Cardiac muscle cell (in vitro differentiated cells and primary cell): Measurements from ENCODE around the gene C2CD4D. TPM values are rescaled to one million over a fixed set of nuclear protein-coding genes. Genes with fewer than 3 reads are reported as not detected.
A peak's percentile ranks its signal among the peaks of the same experiment; 100 is the strongest.
"Not testable (repeated sequence)": the region's sequence is repeated elsewhere in the genome, so short reads cannot be mapped to it uniquely, and the experiment has no call there.

Source experiments
- DNase-seq, 2 donors: peaks; one replicate each; pipeline versions ENCODE4 v3.0.0 to v3.0.0-alpha.2; 2010 to 2017; ENCODE audit warnings: low read depth in 1 of 2, low spot score in 1 of 2
- H3K27ac ChIP-seq: fragments of 200-600 bp; sonication (generic); 2 replicates; pipeline ENCODE4 v1.5.1; 2016
- H3K27me3 ChIP-seq: fragments of 200-600 bp; sonication (generic); 2 replicates; pipeline ENCODE4 v1.6.0; 2016; ENCODE audit warnings: control low read depth
- H3K36me3 ChIP-seq: fragments of 200-600 bp; sonication (generic); 2 replicates; pipeline ENCODE4 v1.5.1; 2016; ENCODE audit warnings: control low read depth
- H3K4me1 ChIP-seq: fragments of 200-600 bp; sonication (generic); 2 replicates; pipeline ENCODE4 v1.8.1; 2017; ENCODE audit warnings: low read depth, mild to moderate bottlenecking, mixed run types
- H3K4me3 ChIP-seq: fragments of 200-600 bp; sonication (generic); 2 replicates; pipeline ENCODE4 v1.5.1; 2016; ENCODE audit warnings: mild to moderate bottlenecking
- H3K9me3 ChIP-seq: fragments of 200-600 bp; sonication (generic); 2 replicates; pipeline ENCODE4 v1.5.1; 2017; ENCODE audit warnings: low read depth, mild to moderate bottlenecking, control low read depth
- polyA plus RNA-seq: library from polyadenylated mRNA; unstranded; fragments of >200 nt; fragmentation: Nextera tagmentation; extraction: Ambion mirVana; gene quantifications from 2 replicates; pipeline ENCODE4 v1.2.1, GENCODE V29; 2016
- total RNA-seq: library from RNA; depleted of rRNA; stranded (reverse); fragments of >200 nt; gene quantifications from 2 replicates; pipeline ENCODE4 v1.2.3, GENCODE V29; 2016
- TF ChIP-seq, protein P1 (sequence below): IDR thresholded peaks from 2 replicates; pipeline ENCODE4 v1.5.1; 2012; ENCODE audit warnings: low read depth, mild to moderate bottlenecking, low read length

Gene C2CD4D
- total RNA-seq: not detected in 2 replicates
- polyA plus RNA-seq: 0.41 and 0.44 TPM in 2 replicates

DNA sequence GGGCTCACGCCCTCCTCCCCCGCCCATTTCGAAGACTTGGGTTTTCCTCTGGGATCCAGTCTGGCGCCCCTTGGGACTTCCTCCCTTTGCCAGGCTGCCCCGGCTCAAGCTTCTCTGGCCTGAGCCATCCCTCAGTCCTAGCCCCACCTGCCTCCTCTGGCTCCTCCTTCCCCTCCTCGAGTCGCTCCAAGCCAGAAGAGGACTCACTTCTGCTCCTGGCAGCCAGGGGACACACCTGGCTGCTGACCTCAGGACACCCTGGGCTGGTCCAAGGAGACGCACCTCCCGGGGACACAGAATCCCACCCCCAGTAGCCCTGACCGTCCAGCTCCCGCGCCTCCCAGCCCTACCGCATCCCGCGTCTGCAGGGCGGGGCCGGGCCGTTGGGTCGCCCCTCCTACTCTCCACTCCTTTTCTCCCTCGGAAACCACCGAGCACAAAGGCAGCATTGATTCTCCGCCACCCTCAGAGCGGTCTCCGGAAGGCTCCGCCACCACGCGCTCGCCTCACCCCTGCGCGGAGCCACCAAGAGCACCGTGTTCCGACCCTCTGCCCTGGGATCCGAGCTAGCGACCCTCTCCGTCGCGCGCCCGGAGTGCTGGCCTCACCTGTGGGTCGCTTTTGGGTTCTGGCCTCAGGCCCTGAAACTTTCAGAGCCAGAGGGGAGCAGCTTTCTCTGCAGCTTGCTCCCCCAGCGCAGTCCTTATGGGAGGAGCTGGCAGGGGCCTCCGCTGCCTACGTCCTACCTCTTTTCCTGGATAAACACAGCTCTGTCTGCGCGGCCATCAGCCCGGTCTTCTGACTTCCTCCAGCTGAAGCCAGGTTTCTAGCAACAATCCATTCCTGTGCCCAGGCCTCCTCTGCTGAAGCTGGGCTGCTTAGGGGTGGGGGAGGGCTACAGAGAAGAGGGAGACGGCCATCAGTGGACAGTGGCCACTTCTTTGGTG lies at the start of gene C2CD4D:
Gene C2CD4D (minus strand): TSS at position 364 of the 947 bp plus-strand sequence. CDS start 831 bp downstream, outside the sequence.
- TF ChIP-seq, protein P1, sequence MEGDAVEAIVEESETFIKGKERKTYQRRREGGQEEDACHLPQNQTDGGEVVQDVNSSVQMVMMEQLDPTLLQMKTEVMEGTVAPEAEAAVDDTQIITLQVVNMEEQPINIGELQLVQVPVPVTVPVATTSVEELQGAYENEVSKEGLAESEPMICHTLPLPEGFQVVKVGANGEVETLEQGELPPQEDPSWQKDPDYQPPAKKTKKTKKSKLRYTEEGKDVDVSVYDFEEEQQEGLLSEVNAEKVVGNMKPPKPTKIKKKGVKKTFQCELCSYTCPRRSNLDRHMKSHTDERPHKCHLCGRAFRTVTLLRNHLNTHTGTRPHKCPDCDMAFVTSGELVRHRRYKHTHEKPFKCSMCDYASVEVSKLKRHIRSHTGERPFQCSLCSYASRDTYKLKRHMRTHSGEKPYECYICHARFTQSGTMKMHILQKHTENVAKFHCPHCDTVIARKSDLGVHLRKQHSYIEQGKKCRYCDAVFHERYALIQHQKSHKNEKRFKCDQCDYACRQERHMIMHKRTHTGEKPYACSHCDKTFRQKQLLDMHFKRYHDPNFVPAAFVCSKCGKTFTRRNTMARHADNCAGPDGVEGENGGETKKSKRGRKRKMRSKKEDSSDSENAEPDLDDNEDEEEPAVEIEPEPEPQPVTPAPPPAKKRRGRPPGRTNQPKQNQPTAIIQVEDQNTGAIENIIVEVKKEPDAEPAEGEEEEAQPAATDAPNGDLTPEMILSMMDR: no peak
- H3K4me1 ChIP-seq: no peaks in the 10 kb centered on the region
- H3K27ac ChIP-seq: no peak within 1 kb of the TSS
- H3K36me3 ChIP-seq: no peaks in the 10 kb centered on the region
- peaks cover 59% of the 10 kb centered on the region for H3K27me3 ChIP-seq
- H3K4me3 ChIP-seq: peak within 1 kb of the TSS; percentile 30
- H3K9me3 ChIP-seq: no peaks in the 10 kb centered on the region
- DNase-seq: peak; percentile 22 to 64

DNA sequence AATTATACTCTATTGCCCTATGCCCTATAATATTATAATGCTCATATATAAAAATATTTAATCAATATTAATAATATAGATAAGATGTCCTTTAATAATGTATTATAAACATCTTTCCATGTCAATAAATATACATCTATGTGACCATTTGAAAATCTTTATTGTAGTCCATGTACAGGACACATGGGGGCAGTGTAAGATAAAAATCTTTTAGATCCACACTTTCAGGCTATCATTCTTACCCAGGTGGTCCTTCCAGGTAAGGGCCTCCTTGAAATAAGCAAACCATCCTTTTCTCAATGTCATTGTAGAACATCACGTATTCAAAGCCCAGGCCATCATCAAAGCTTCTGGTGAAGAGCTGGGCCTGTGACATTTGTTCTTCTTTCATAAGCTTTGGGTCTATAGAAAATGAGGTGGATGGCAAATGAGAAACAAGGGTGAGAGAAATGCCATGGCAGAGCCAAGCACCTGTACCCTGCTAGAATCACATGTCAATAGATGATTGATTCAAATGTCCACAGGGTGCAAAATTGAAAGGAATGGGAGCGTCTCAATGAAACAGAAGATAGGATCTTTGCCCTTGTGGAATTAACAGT lies 49.5 kb upstream of the C2CD4D start:
- Histone ChIP-seq H3K4me3 (no peak overlapping the region), H3K9me3 (no peaks in the 10 kb centered on the region), H3K27me3 (no peaks in the 10 kb centered on the region), H3K4me1 (no peaks in the 10 kb centered on the region), H3K27ac (no peak overlapping the region), H3K36me3 (peaks cover 30% of the 10 kb centered on the region)
- DNase-seq: no peak
- TF ChIP-seq, protein P1: peak; percentile 33

DNA sequence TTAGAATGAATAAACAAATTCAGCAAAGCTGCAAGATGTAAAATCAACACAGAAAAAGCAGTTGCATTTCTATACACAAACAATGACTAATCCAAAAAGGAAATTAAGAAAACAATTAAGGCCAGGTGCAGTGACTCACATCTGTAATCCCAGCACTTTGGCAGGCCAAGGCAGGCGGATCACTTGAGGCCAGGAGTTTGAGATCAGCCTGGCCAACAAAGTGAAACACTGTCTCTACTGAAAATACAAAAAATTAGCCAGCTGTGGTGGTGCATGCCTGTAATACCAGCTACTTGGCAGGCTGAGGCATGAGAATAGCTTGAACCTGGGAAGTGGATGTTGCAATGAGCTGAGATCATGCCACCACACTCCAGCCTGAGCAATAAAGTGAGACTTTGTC lies 47.4 kb upstream of the C2CD4D start:
- peak in 1 of 2 donors; percentile 68 for DNase-seq
- Histone ChIP-seq H3K9me3 (no peaks in the 10 kb centered on the region), H3K4me1 (no peaks in the 10 kb centered on the region), H3K27ac (no peak overlapping the region), H3K36me3 (peaks cover 19% of the 10 kb centered on the region), H3K4me3 (no peak overlapping the region), H3K27me3 (no peaks in the 10 kb centered on the region)
- TF ChIP-seq, protein P1: no peak

DNA sequence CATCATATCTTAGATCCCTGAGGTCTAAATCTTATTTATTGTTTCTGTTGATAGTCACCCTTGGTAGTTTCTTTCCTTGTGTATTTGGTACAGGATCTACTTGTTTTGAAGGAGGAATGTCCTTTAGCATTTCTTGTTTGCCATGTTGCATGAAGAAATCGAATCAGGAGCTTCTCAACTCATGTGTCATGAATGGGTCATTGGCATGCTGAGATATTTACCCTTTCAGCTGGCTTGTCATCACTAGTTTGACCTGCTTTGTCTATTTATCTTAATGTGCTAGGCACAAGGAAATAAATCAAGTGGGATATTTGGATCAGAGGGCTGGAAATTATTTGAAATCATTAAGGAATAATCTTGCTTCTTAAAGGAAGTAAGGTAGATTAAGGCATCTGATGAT lies 45.9 kb upstream of the C2CD4D start:
- H3K4me1 ChIP-seq: no peaks in the 10 kb centered on the region
- DNase-seq: no peak
- H3K27me3 ChIP-seq: no peaks in the 10 kb centered on the region
- H3K4me3 ChIP-seq: no peak overlapping the region
- no peak overlapping the region for H3K27ac ChIP-seq
- peaks cover 15% of the 10 kb centered on the region for H3K36me3 ChIP-seq
- no peaks in the 10 kb centered on the region for H3K9me3 ChIP-seq
- TF ChIP-seq, protein P1: no peak

DNA sequence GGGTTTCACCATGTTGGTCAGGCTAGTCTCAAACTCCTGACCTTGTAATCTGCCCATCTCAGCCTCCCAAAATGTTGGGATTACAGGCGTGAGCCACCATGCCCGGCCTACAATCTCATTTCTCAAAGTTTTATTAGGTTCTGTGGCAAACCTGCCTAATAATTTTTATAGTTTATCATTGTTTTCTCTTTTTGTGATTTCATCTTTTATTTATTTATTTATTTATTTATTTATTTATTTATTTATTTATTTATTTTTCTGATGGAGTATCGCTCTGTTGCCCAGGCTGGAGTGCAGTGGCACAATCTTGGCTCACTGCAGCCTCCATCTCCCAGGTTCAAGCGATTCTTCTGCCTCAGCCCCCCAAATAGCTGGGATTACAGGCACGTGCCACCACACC lies 45.3 kb upstream of the C2CD4D start:
- not testable (repeated sequence) for H3K9me3 ChIP-seq

DNA sequence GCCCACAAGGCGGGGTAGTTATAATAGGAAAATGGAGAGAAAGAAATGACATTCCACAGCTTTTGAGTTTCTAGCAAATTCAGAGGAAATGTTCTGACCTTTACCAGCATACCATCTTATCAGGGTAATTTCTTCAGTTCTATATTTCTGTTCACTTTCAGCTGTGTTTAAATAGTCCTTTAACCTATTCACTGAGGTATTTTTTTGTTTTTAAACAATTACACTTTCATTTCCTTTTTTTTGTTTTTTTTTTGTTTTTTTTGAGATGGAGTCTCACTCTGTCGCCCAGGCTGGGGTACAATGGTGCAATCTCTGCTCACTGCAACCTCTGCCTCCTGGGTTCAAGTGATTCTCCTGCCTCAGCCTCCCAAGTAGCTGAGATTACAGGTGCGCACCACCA lies 44.8 kb upstream of the C2CD4D start:
- not testable (repeated sequence) for H3K9me3 ChIP-seq, H3K4me3 ChIP-seq, H3K4me1 ChIP-seq, DNase-seq, H3K27ac ChIP-seq, H3K27me3 ChIP-seq
- H3K36me3 ChIP-seq: peaks cover 11% of the 10 kb centered on the region

More for the DNA sequence above, 45.3 kb upstream of the C2CD4D start:
- H3K36me3 ChIP-seq: peaks cover 13% of the 10 kb centered on the region
- not testable (repeated sequence) for H3K4me3 ChIP-seq, H3K27me3 ChIP-seq, DNase-seq, H3K4me1 ChIP-seq, H3K27ac ChIP-seq

DNA sequence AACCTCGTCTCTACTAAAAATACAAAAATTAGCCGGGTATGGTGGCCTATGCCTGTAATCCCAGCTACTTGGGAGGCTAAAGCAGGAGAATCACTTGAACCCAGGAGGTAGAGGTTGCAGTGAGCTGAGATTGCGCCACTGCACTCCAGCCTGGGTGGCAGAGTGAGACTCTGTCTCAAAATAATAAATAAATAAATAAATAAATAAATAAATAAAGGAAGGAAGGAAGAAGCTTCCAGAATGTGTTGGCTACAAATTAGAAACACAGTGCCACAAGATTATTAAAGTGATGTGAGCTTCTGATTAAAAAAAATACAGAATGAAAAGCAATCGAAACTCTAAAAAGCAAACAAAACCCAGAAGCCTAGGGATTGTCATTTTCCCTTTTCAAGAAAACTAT lies 44.3 kb upstream of the C2CD4D start:
- H3K4me3 ChIP-seq, DNase-seq, H3K4me1 ChIP-seq, H3K27ac ChIP-seq, H3K27me3 ChIP-seq, H3K9me3 ChIP-seq: not testable (repeated sequence)
- peaks cover 10% of the 10 kb centered on the region for H3K36me3 ChIP-seq

DNA sequence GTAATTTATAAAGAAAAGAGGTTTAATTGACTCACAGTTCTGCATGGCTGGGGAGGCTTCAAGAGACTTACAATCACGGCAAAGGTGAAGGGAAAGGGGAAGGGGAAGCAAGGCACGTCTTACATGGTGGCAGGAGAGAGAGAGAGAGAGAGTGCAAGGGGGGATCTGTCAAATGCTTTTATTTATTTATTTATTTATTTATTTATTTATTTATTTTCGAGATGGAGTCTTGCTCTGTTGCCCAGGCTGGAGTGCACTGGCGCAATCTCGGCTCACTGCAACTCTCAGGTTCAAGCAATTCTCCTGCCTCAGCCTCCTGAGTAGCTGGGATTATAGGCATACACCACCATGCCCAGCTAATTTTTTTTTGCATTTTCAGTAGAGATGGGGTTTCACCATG lies 43.3 kb upstream of the C2CD4D start:
- H3K36me3 ChIP-seq, H3K4me3 ChIP-seq, DNase-seq: not testable (repeated sequence)

More for the DNA sequence above, 43.3 kb upstream of the C2CD4D start:
- not testable (repeated sequence) for H3K27me3 ChIP-seq, H3K27ac ChIP-seq, H3K4me1 ChIP-seq, H3K9me3 ChIP-seq
